AG09309 (cell line): Measurements from ENCODE around the gene ABI1.

Experiments
- DNase-seq: peaks from one replicate; pipeline ENCODE4 v3.0.0-alpha.2; 2010; ENCODE audit warnings: low read depth
- H3K4me3 ChIP-seq: 2 replicates; pipeline ENCODE4 v1.5.1; 2011; ENCODE audit warnings: mild to moderate bottlenecking, low read depth, low read length, moderate library complexity; ENCODE audit not compliant: control insufficient read depth
- CTCF ChIP-seq: IDR thresholded peaks from 2 replicates; pipeline ENCODE4 v1.5.1; 2011; ENCODE audit warnings: mild to moderate bottlenecking, low read depth, low read length, inconsistent platforms; ENCODE audit not compliant: insufficient read depth, control insufficient read depth; ENCODE audit errors: missing control alignments

The ABI1 gene

GRCh38 chr10:26706936-26707335, 153.8 kb downstream of the ABI1 start:
- no peak overlapping the region for H3K4me3 ChIP-seq
- no peak for DNase-seq
- no peak for TF ChIP-seq CTCF

DNA sequence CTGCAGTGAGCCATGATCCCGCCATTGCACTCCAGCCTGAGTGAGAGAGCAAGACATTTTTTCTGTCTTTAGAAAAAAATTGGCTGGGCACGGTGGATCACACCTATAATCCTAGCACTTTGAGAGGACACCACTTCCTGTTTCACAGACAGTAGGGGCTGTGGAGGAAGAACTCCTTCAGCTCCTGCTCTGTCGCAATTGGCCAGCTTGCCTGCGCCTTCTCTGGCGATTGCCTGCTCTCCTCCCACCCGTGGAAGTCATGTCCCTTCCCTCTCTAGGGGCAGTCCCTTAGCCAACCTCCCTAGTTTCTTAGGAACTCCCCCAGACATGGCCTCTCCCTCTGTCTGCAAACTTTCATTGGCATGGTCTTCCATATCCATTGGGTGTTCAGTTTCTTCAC, 154.6 kb downstream of the ABI1 start:
- no peak for DNase-seq
- no peak for TF ChIP-seq CTCF
- H3K4me3 ChIP-seq = no peak overlapping the region

- H3K4me3 ChIP-seq = no peak overlapping the region
- DNase-seq = no peak
- no peak for TF ChIP-seq CTCF
Observed at GRCh38 chr10:26703974-26704373, 156.8 kb downstream of the ABI1 start.

DNA sequence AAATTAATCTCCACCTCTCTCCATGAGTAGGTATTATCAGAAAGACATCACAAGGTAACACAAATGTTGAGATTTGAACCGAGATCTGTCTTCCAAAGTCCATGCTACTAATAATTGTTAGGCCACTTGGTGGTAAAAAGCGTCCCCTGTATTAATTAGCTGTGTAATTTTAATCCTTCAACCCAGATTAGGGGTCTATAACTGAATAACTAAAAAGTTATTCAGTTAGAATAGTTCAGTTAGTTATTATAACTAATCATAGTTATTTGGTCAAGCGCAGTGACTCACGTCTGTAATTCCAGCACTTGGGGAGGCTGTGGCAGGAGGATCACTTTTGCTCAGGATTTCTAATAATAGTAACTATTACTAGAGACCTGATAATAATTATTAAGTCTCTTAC, 157.7 kb downstream of the ABI1 start:
- DNase-seq = no peak
- no peak for TF ChIP-seq CTCF
- no peak overlapping the region for H3K4me3 ChIP-seq

- DNase-seq = no peak
- H3K4me3 ChIP-seq = no peak overlapping the region
- TF ChIP-seq CTCF = no peak
Observed at GRCh38 chr10:26700884-26701630, 159.7 kb downstream of the ABI1 start.

DNA sequence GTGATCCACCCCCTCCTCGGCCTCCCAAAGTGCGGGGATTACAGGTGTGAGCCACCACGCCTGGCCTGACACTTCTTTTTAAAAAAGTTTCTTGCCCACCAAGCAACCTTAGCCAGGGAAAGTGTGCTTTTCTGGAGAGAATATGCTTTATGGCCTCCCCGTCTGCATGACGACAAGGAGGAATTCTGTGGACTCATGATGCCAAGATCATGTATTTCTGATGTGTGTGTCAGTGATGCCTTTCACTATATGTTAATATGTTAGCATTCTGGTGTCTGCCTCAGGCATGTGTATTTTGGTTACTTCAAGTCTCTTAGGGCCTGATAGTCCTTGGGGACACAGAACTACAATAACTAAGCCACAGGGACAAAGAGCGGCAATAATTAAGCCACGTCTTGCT, 161.1 kb downstream of the ABI1 start:
- DNase-seq = no peak
- no peak overlapping the region for H3K4me3 ChIP-seq
- no peak for TF ChIP-seq CTCF
